HepG2 (cell line): ENCODE measurements around the gene SELENOS.

Experiments
- HDAC1 ChIP-seq: sonication (generic); formaldehyde crosslinking; IDR thresholded peaks from 2 replicates; pipeline ENCODE4 v1.5.1; 2020; ENCODE audit warnings: mild to moderate bottlenecking, missing genetic modification reagents
- MAFK ChIP-seq, 2 experiments: IDR thresholded peaks in 1 of 2; conservative IDR thresholded peaks in 1 of 2; 2 replicates each; pipeline ENCODE4 v1.6.1; 2011; ENCODE audit warnings: improper control_type of control experiment in 2 of 2, low read length in 2 of 2
- PHF21A ChIP-seq: sonication (generic); formaldehyde crosslinking; IDR thresholded peaks from 2 replicates; pipeline ENCODE4 v1.5.0; 2020; ENCODE audit warnings: mild to moderate bottlenecking, missing genetic modification reagents
- POLR2A ChIP-seq, 2 experiments: IDR thresholded peaks; 2 replicates each; pipeline ENCODE4 v1.6.1; 2011; ENCODE audit warnings: low read depth in 2 of 2, low read length in 2 of 2, mild to moderate bottlenecking in 1 of 2, moderate library complexity in 1 of 2; ENCODE audit not compliant: insufficient read depth in 1 of 2
- POLR2AphosphoS2 ChIP-seq: IDR thresholded peaks from 2 replicates; pipeline ENCODE4 v1.6.1; 2011; ENCODE audit warnings: low read depth, low read length, improper control_type of control experiment
- STAG1 ChIP-seq: sonication (generic); formaldehyde crosslinking; IDR thresholded peaks from 2 replicates; pipeline ENCODE4 v1.4.0; 2020; ENCODE audit warnings: missing genetic modification reagents
- ZKSCAN8 ChIP-seq: IDR thresholded peaks from 2 replicates; pipeline ENCODE4 v1.6.1; 2016; ENCODE audit warnings: borderline replicate concordance, missing genetic modification reagents, missing compliant biosample characterization
- TF ChIP-seq, protein P1 (sequence below): sonication (generic); formaldehyde crosslinking; IDR thresholded peaks from 2 replicates; pipeline ENCODE4 v1.5.0; 2020; ENCODE audit warnings: mild to moderate bottlenecking, missing genetic modification reagents, moderate library complexity

DNA sequence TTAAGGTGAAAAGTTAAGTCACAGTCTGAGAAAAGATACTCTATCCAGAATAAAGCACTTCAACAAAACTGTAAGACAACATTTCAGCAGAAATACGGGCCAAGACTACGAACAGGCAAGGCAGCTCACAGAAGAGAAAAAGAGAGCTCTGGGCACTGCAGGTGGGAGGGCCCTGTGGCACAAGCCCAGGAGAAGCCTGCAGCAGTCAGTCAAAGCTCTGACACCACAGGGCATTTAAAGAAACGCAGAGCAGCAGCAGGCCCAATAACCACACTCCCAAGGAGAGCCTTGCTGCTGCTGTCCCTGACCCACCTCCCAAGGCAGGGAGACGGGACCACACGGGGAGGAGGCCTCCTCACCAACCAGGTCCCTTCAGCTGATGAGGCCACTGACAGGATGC lies 44.6 kb downstream of the SELENOS start:
- no peak for TF ChIP-seq POLR2AphosphoS2
- no peak for TF ChIP-seq HDAC1 (CRISPR knock-in tag)
- no peak for TF ChIP-seq ZKSCAN8
- no peak for TF ChIP-seq MAFK (conservative IDR thresholded peaks at IDR 0.05 in 1 of 2, IDR thresholded peaks at IDR 0.05 in 1 of 2; ENCODE audit: low read length in 2 of 2)
- TF ChIP-seq PHF21A (CRISPR knock-in tag) = no peak
- TF ChIP-seq STAG1 (CRISPR knock-in tag) = no peak
- TF ChIP-seq POLR2A (IDR thresholded peaks at IDR 0.05; ENCODE audit: insufficient read depth in 1 of 2, low read depth in 2 of 2, low read length in 2 of 2) = no peak
- TF ChIP-seq, protein P1, sequence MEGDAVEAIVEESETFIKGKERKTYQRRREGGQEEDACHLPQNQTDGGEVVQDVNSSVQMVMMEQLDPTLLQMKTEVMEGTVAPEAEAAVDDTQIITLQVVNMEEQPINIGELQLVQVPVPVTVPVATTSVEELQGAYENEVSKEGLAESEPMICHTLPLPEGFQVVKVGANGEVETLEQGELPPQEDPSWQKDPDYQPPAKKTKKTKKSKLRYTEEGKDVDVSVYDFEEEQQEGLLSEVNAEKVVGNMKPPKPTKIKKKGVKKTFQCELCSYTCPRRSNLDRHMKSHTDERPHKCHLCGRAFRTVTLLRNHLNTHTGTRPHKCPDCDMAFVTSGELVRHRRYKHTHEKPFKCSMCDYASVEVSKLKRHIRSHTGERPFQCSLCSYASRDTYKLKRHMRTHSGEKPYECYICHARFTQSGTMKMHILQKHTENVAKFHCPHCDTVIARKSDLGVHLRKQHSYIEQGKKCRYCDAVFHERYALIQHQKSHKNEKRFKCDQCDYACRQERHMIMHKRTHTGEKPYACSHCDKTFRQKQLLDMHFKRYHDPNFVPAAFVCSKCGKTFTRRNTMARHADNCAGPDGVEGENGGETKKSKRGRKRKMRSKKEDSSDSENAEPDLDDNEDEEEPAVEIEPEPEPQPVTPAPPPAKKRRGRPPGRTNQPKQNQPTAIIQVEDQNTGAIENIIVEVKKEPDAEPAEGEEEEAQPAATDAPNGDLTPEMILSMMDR = no peak
